Amygdala (tissue), 56 donors: ENCODE results near the gene SOS1.
"Not testable (repeated sequence)": the region's sequence is repeated elsewhere in the genome, so short reads cannot be mapped to it uniquely, and the experiment has no call there.

Source experiments
- DNase-seq, 56 donors: peaks; one replicate each; lab custom pipeline; 2025; lab: John Stamatoyannopoulos, UW

SOS1 gene

DNA sequence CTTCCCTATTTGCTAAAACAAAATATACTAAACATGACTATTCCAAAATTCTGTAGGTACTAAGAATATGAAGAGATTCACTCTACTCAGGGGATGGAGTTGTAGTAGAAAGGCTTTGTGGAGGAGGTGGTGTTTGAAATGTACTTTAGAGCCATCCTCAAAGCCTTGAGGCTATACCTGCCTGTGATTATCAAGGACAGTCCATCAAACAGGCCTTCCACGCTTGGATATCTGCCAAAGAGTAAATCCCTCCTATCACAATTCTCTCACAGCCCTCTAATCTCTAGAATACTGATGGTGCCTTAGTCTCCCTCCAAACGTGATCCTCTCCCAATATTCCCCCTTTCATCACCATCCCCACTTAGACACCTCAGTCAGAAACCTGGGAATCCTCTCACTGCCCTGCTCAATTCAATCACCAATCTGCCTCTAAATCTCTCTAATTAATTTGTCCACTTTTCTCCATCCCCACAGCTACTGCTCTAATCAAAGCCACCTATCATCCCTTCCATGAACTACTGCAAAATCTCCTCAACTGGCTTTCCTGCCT is 13.1 kb downstream of the SOS1 start:
- DNase-seq: no peak

DNA sequence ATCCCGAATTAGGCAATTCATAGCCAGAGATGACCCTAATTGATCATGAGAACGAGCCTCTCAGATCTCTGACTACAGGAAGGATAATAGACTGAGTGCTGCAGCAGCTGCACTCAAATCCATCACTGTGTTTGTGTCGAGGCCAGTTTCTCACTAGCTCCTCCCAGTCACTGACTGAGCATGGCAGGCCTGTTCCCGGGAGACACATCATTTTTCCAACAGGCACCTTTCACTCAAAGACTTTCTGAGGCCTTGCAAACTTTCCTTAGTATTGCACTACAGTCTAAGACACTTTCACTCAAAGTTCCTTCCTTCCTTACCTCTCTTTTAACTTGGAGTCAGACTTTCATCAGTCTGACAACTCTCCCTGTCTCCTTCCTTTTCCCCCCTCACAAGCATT is 13.7 kb downstream of the SOS1 start:
- peak in 19 of 56 donors; percentile 0 to 49 (median 10) for DNase-seq

DNA sequence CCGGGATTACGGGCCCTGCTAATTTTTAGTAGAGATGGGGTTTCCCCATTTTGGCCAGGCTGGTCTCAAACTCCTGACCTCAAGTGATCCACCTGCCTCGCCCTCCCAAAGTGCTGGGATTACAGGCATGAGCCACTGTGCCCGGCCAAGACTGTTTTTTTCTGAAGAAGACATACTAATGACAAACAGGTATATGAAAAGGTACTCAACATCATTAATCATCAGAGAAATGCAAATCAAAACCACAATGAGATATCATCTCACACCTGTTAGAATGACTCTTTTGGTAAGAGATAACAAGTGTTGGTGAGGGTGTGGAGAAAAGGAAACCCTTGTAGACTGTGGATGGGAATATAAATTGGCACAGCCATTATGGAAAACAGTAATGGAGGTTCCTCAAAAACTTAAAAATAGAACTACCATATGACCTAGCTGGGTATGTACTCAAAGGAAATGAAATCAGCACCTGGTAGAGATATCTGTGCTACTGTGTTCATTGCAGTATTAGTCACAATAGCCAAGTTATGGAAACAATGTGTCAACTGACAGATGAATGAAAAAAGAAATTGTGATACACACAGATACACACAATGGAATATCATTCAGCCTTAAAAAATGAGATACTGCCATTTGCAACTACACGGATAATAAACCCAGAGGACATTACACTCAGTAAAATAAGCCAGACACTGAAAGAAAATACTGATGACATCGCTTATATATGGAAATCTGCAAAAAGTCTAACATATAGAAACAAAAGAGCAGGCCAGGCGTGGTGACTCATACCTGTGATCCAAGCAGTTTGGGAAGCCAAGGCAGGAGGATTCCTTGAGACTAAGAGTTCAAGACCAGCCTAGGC is 20.8 kb downstream of the SOS1 start:
- DNase-seq: no peak

DNA sequence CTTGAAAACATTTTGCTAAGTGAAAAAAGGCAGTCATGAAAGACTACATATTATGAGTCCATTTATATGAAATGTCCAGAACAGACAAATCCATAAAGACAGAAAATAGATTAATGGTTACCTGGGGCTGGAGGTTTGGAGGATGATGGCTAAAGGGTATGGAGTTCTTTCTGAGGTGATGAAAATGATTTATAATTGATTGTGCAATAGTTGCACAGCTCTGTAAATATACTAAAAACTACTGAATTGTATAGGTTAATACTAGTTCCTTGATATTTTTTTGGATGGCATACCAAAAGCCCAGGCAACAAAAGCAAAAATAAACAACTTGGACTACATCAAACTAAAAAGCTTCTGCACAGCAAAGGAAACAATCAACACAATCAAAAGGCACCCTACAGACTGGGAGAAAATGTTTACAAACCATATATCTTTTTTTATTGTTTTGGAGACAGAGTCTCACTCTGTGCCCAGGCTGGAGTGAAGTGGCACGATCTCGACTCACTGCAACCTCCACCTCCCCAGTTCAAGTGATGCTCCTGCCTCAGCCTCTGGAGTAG is 21.5 kb downstream of the SOS1 start:
- no peak for DNase-seq

DNA sequence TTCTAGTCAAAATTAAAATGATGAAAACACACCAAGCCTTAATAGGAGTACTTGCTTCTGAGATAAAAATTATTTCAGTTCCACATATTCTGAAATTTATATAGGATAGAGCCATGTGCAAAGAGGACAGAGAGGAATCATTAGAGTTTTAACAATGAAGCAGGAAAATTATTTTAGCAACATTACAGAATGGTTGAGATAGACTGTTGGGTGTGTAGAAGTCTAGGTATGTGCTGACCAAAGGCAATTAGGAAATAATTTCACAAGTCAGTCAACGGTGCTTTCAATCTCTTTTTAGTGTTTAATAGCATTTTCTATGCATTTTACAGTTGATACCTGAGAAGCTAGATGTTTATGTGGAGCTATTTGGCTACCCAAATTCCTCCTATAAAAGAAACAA is 25.2 kb downstream of the SOS1 start:
- no peak for DNase-seq

DNA sequence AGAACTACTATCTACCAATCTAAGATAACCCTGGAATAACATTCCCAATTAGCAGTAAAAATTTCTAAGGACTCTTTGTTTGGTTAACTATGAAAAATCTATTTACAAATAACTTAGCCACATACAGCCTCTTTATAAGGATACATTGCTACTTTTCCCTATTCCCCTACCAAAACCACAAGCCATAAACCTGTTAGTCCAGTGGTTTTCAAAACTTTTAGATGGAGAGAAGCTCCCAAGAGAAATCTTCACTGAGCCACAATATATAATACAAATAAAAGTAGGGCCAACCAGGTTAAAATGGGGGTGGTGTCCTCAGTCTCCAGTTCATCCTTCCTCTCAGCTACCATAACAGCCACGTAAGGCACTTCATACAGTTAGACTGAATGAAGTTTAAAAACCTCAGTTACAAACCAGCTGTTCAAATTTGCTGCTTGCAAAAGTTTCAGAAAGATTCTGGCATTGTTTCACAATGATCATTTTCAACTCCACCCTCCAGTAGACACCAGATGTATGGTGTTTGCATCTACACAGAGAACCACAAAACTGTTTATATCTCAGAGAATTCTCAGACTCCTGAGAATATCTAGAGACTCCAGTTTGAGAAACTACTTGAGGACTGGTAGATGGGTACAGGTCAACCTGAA is 26.0 kb downstream of the SOS1 start:
- DNase-seq: no peak

DNA sequence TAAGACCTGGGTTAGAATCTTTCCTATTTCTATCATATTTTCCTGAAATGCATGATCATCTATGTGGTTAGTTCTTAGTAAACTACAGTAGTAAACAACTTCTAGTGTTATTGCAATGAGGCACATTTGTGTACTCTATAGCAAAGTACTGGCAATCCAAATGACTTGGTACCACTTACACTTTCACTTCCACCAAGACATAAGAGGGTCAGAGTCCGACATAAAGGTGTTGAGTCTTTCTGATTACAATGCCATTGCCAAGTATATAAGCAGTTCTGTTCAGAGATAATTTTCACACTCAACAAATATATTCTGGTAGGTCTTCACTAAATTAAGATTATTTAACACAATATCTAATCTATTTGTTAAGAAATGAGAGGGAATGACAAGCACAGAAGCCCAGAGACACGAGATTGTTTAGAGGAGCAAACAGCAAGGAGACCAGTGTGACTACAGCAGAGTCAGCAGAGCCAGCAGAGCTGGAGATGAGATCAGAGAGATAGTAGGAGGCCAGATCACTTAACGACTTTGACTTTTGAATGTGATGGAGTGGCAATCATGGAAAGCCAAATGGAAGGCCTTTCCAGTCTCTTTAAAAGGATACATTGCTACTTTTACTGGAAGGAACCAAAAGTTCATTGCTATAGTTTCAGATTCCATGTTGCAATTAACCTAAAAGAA is 27.5 kb downstream of the SOS1 start:
- DNase-seq: no peak

DNA sequence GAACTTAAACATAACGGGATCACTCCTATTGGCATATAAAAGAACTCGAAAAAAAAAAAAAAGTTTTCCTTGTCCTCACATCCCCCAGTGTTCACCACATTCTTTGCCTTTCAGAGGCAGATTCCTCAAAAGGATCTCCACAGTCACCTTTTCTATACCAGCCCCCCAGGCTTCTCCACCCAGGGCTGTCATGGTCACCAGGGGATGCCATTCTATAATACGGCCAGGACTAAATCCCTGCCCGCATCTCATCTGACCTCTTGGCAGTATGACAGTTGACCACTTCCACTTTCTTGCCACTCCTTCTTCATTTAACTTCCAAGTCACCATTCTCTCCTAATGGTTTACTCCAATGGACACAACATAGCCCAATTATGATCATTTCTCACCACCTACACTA is 29.3 kb downstream of the SOS1 start:
- no peak for DNase-seq

DNA sequence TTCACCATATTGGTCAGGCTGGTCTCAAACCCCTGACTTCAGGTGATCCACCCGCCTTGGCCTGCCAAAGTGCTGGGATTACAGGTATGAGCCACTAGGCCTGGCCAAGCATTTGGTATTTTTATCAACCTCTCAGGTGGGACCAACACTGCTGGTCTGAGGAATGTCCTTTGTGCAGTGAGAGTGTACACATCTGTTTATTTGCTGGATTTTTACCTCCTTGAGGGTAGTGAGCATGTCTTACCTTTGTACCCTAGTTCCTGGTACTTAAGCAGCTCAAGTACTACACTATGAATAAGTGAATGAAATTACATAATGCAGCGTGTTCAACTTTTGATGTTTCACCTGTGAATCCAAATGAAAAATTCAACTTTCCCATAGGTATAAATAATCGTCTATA is 29.8 kb downstream of the SOS1 start:
- no peak for DNase-seq

DNA sequence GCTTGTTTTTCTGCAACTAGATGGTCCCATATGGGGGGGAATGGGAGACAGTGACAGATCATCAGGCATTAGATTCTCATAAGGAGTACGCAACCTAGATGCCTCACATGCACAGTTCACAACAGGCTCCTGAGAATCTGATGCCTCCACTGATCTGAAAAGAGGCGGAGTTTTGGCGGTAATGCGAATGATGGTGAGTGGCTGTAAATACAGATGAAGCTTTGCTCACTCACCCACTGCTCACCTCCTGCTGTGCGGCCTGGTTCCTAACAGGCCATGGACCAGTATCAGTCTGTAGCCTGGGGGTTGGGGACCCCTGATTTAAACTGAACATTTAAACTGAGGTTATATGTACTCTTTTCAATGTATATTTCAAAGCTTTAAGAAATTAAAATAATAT is 40.7 kb downstream of the SOS1 start:
- no peak for DNase-seq

DNA sequence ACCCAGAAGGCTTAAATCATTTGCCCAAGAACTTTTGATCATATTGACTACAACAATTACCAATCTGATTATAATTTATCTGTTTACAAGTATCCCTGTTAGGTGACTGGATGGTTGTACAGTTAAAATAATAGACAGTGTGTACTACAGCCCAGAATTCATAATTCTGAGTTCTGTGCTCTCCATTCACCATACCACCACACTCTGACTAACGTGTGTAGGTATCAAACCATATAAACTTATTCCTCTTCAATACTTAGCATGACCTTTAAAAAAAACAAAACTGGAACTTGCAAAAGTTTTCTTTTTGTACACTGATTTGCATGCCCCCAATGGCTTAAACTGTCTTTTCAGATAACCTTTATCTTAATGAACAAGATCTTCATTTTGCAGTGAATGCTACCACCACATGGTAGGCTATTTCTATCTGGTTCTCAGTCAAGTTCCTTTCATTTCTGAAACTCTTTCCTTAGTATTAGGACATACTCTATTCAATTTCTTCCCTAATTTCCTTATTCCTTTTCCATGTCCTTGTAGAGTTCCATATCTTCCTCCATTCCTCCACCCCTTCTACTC is 50.9 kb downstream of the SOS1 start:
- DNase-seq: no peak

DNA sequence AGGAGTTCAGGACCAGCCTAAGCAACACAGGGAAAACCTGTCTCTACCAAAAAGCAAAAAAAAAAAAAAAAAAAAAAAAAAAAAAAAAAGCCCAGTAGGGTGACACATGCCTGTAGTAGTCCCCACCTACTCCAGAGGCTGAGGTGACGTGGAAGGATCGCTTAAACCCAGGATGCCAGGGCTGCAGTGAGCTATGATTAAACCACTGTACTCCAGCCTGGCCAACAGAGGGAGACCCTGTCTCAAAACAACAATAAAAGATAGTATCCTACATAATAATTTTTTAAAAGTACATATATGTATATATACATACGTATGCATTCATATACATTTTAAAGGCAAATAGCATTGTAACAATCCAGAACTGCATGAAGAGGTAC is 51.7 kb downstream of the SOS1 start:
- DNase-seq: no peak

DNA sequence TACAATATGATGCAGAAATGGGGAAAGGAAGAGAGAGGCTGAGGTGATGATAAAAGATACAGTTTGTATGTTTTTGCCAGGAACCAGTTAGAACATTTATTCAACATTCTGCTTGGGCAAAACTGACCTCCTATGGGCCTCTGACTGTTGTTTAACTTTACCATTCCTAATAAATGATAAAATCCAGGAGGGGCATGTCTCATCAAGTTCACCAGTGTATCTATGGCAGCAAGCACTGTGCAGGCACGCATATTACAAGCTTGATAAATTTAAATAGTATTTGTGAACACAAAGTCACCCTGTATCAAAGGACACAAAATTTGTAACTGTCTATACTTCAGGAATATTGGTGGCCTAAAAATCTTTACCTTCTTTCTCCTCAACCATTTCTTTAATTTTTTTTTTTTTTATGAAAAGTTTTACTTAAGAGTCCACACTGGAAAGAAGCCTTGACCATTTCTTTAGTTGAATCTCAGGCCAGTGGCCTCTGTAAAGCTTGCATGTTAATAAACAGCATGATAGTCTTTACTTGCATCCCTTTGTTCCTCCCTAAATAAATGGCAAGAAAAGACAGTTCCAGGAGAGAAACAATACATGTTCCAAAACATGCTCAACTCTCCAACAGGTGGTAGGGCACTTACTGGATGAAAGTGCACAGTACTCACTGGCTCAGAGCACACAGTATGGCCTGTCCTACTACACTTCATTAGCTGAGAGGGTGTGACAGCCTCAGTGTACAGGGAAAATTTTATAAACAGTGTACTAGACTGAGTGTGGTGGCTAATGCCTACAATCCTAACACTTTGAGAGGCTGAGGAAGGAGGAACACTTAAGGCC is 52.3 kb downstream of the SOS1 start:
- DNase-seq: no peak

DNA sequence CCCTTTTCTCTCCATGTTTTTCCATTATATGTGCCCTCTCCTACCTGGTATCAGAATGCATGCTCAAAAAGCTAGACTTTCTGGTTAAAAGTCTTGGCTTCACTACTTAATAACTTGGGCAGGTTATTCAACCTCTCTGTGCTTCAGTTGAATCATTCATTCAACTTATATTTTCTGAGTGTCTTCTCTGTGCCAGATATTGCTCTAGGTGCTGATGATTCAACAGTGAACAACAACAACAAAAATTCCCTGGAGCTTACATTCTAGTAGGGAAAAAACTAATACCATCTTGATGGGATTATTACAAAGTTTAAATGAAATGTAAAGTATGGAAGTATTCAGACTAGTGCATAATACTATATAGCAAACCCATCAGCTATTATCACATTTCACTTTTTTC is 55.2 kb downstream of the SOS1 start:
- DNase-seq: no peak

DNA sequence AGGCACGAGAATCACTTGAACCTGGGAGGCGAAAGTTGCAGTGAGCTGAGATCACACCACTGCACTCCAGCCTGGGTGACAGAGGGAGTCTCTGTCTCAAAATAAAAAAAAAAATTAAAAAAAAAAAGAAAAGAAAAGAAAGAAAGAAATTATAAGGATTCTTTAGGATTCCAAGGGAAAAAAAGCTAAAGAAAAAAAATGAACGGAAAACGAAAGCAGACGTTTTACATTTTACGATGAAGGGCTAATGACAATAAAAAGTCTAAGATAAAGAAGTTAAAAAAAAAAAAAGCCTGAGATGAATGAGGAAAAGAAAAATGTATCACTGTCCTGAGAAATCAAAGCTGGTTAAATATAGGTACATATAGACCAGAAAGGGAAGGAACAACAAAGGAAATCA is 58.5 kb downstream of the SOS1 start:
- no peak for DNase-seq

DNA sequence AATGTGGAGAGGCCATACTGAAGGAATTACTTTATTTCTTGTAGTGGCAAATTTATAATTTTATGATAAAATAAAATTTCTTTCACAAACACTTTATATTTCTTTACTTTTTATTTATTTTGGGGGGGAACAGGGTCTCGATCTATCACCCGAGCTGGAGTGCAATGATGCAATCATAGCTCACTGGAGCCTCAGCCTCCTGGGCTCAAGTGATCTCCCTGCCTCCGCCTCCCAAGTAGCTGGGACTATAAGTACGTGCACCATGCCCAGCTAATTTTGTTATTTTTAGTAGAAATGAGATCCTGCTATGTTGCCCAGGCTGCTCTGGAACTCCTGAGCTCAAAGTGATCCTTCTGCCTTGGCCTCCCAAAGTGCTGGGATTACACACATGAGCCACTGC is 59.6 kb downstream of the SOS1 start:
- DNase-seq: no peak

DNA sequence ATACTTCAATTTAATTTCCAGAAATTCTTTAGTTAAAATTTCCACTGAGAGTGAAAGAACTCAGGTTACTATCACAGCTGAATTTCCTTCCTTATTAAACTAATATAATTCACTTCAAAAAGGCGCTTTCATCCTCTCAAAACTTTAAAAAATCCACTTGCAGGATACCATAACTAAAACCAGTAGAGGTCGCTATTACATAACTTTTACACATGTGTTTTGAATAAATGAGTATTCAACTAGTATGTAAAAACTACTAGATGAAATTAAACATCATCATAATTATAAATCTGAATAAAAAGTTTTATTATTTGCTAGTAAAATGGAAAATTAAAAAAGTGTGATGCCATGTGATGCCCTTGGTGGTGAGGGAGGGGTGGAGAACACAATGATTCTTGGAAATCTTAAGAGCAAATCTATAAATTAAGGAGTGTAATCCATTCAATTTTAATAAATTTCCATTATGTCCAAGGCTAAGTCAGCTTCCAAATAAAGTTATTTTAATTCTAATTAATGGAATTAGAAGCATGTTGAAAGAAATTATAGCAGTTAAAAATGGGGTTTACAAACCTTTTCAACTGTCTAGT is 61.4 kb downstream of the SOS1 start:
- no peak for DNase-seq

DNA sequence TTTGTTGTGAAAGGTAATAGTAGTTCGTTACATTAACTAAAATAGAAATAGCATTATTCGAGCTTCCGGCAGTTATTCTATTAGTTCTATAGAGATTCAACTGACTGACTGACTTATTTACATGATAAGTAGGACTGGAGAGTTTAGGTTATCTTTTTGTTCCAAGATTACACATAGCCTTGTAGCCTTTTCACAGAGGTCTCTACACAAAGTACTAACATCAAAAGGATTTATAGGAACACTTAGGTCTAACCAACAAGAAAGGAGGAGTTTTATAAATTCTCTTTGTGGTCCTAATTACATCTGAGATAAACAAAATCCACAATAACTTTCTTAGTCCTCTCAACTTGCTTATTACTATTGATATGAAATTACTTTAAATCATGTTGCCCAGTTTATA is 62.8 kb downstream of the SOS1 start:
- no peak for DNase-seq

DNA sequence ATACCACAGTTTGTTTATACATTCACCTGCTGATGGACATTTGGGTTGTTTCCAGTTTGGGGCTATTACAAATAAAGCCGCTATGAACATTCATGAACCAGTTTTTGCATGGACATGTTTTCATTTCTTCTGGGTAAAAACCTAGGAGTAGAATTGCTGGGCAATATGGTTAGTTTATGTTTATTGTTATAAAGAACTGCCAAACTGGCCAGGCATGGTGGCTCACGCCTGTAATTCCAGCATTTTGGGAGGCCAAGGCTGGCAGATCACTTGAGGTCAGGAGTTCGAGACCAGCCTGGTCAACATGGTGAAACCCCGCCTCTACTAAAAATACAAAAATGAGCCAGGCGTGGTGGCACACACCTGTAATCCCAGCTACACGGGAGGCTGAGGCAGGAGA is 68.2 kb downstream of the SOS1 start:
- not testable (repeated sequence) for DNase-seq
